Memory B cell (primary cell): ENCODE measurements around the gene RNF214.

Experiments
- ATAC-seq: fragments of 150-1000 bp; cut with Tn5 transposase; 2 replicates; pipeline ENCODE4 v1.10.0; 2021; ENCODE audit warnings: low read depth, mild to moderate bottlenecking, moderate library complexity
- DNase-seq, 2 donors: peaks; one replicate each; pipeline ENCODE4 v3.0.0; 2022; ENCODE audit warnings: low spot score in 2 of 2
- H3K27ac Mint-ChIP-seq: one replicate; pipeline ENCODE4 v1.8.0; 2022; ENCODE audit warnings: mild to moderate bottlenecking, moderate library complexity, mixed read lengths
- H3K27me3 Mint-ChIP-seq: one replicate; pipeline ENCODE4 v1.8.0; 2022; ENCODE audit warnings: mixed read lengths
- H3K36me3 Mint-ChIP-seq: one replicate; pipeline ENCODE4 v1.8.0; 2022; ENCODE audit warnings: mild to moderate bottlenecking, mixed read lengths
- H3K4me1 Mint-ChIP-seq: one replicate; pipeline ENCODE4 v1.8.0; 2022; ENCODE audit warnings: mixed read lengths
- H3K4me3 Mint-ChIP-seq: one replicate; pipeline ENCODE4 v1.8.0; 2022; ENCODE audit warnings: mild to moderate bottlenecking, moderate library complexity, mixed read lengths
- H3K9me3 Mint-ChIP-seq: one replicate; pipeline ENCODE4 v1.8.0; 2022; ENCODE audit warnings: mixed read lengths

The RNF214 gene

GRCh38 chr11:117217141-117218084 lies 15.1 kb upstream of the RNF214 start:
- no peak for DNase-seq
- peaks cover 48% of the 10 kb centered on the region for H3K36me3 Mint-ChIP-seq

GRCh38 chr11:117218133-117218915 lies 14.1 kb upstream of the RNF214 start:
- no peak for DNase-seq
- H3K27ac Mint-ChIP-seq: peak overlapping the region; percentile 65
- H3K36me3 Mint-ChIP-seq: peaks cover 43% of the 10 kb centered on the region
- H3K27me3 Mint-ChIP-seq: no peaks in the 10 kb centered on the region
- no peak for ATAC-seq
- H3K9me3 Mint-ChIP-seq: no peaks in the 10 kb centered on the region
- H3K4me3 Mint-ChIP-seq: no peak overlapping the region
- H3K4me1 Mint-ChIP-seq: peaks cover 7% of the 10 kb centered on the region

More at GRCh38 chr11:117217141-117218084, 15.1 kb upstream of the RNF214 start:
- Mint-ChIP-seq H3K27me3 (no peaks in the 10 kb centered on the region), H3K4me1 (peaks cover 7% of the 10 kb centered on the region), H3K9me3 (no peaks in the 10 kb centered on the region), H3K27ac (peak overlapping the region; percentile 24), H3K4me3 (no peak overlapping the region)
- no peak for ATAC-seq

GRCh38 chr11:117219001-117219400 lies 13.5 kb upstream of the RNF214 start:
- H3K4me1 Mint-ChIP-seq: peaks cover 7% of the 10 kb centered on the region
- no peaks in the 10 kb centered on the region for H3K9me3 Mint-ChIP-seq
- no peaks in the 10 kb centered on the region for H3K27me3 Mint-ChIP-seq
- DNase-seq (no peak), ATAC-seq (no peak)
- peak overlapping the region; percentile 65 for H3K27ac Mint-ChIP-seq
- no peak overlapping the region for H3K4me3 Mint-ChIP-seq
- H3K36me3 Mint-ChIP-seq: peaks cover 44% of the 10 kb centered on the region

GRCh38 chr11:117219455-117219854 lies 13.0 kb upstream of the RNF214 start:
- no peaks in the 10 kb centered on the region for H3K27me3 Mint-ChIP-seq
- DNase-seq (no peak), ATAC-seq (no peak)
- no peaks in the 10 kb centered on the region for H3K9me3 Mint-ChIP-seq
- H3K4me1 Mint-ChIP-seq: peaks cover 7% of the 10 kb centered on the region
- no peak overlapping the region for H3K4me3 Mint-ChIP-seq
- H3K27ac Mint-ChIP-seq: no peak overlapping the region
- H3K36me3 Mint-ChIP-seq: peaks cover 41% of the 10 kb centered on the region

- Mint-ChIP-seq H3K4me3 (no peak overlapping the region), H3K27ac (no peak overlapping the region), H3K4me1 (peaks cover 7% of the 10 kb centered on the region), H3K36me3 (peaks cover 39% of the 10 kb centered on the region), H3K9me3 (no peaks in the 10 kb centered on the region), H3K27me3 (no peaks in the 10 kb centered on the region)
- DNase-seq (no peak), ATAC-seq (no peak)
Measured at GRCh38 chr11:117219995-117220394, 12.5 kb upstream of the RNF214 start.

- no peak for ATAC-seq
- no peaks in the 10 kb centered on the region for H3K9me3 Mint-ChIP-seq
- H3K4me1 Mint-ChIP-seq: peaks cover 7% of the 10 kb centered on the region
- H3K27me3 Mint-ChIP-seq: no peaks in the 10 kb centered on the region
- peaks cover 39% of the 10 kb centered on the region for H3K36me3 Mint-ChIP-seq
- H3K27ac Mint-ChIP-seq: no peak overlapping the region
- no peak for DNase-seq
- no peak overlapping the region for H3K4me3 Mint-ChIP-seq
Measured at GRCh38 chr11:117220568-117220967, 11.9 kb upstream of the RNF214 start.

GRCh38 chr11:117220999-117221774 lies 11.3 kb upstream of the RNF214 start:
- H3K4me3 Mint-ChIP-seq: no peak overlapping the region
- H3K36me3 Mint-ChIP-seq: peaks cover 39% of the 10 kb centered on the region
- no peaks in the 10 kb centered on the region for H3K9me3 Mint-ChIP-seq
- no peak overlapping the region for H3K27ac Mint-ChIP-seq
- no peak for ATAC-seq
- no peaks in the 10 kb centered on the region for H3K27me3 Mint-ChIP-seq
- H3K4me1 Mint-ChIP-seq: peaks cover 7% of the 10 kb centered on the region
- DNase-seq: no peak

- Mint-ChIP-seq H3K4me1 (peaks cover 11% of the 10 kb centered on the region), H3K27ac (peak overlapping the region; percentile 12), H3K27me3 (no peaks in the 10 kb centered on the region), H3K36me3 (peaks cover 42% of the 10 kb centered on the region), H3K9me3 (no peaks in the 10 kb centered on the region), H3K4me3 (no peak overlapping the region)
- DNase-seq (no peak), ATAC-seq (no peak)
Measured at GRCh38 chr11:117221775-117222517, 10.5 kb upstream of the RNF214 start.

GRCh38 chr11:117222991-117223740 lies 9.3 kb upstream of the RNF214 start:
- no peak overlapping the region for H3K4me3 Mint-ChIP-seq
- peaks cover 39% of the 10 kb centered on the region for H3K36me3 Mint-ChIP-seq
- peaks cover 13% of the 10 kb centered on the region for H3K4me1 Mint-ChIP-seq
- H3K9me3 Mint-ChIP-seq: no peaks in the 10 kb centered on the region
- no peak for ATAC-seq
- no peak for DNase-seq
- no peaks in the 10 kb centered on the region for H3K27me3 Mint-ChIP-seq
- H3K27ac Mint-ChIP-seq: no peak overlapping the region

- no peak overlapping the region for H3K27ac Mint-ChIP-seq
Measured at GRCh38 chr11:117223741-117224689, 8.5 kb upstream of the RNF214 start.

GRCh38 chr11:117225553-117226170 lies 6.8 kb upstream of the RNF214 start:
- Mint-ChIP-seq H3K27me3 (no peaks in the 10 kb centered on the region), H3K4me1 (peaks cover 26% of the 10 kb centered on the region), H3K4me3 (no peak overlapping the region), H3K9me3 (no peaks in the 10 kb centered on the region), H3K36me3 (peaks cover 36% of the 10 kb centered on the region), H3K27ac (no peak overlapping the region)
- ATAC-seq (no peak), DNase-seq (no peak)

More at GRCh38 chr11:117223741-117224689, 8.5 kb upstream of the RNF214 start:
- no peak overlapping the region for H3K4me3 Mint-ChIP-seq
- H3K4me1 Mint-ChIP-seq: peaks cover 18% of the 10 kb centered on the region
- no peaks in the 10 kb centered on the region for H3K27me3 Mint-ChIP-seq
- no peak for ATAC-seq
- no peaks in the 10 kb centered on the region for H3K9me3 Mint-ChIP-seq
- no peak for DNase-seq
- peaks cover 39% of the 10 kb centered on the region for H3K36me3 Mint-ChIP-seq
